GM18499 (cell line): ENCODE measurements around the gene GGT5.
"Not testable (repeated sequence)": the region's sequence is repeated elsewhere in the genome, so short reads cannot be mapped to it uniquely, and the experiment has no call there.

ENCODE experiments used
- ATAC-seq: cut with Tn5 transposase; IDR thresholded peaks from one replicate; pipeline ENCODE4 v1.9.1; 2021; ENCODE audit warnings: moderate number of reproducible peaks; ENCODE audit not compliant: insufficient read depth, unreplicated experiment

Gene GGT5

GRCh38 chr22:24245030-24245431, at the start of gene GGT5:
Gene GGT5, minus strand, starts transcription at chr22:24245082. Its CDS starts 357 bp downstream, at chr22:24244725.
- ATAC-seq, result not testable (repeated sequence)

- not testable (repeated sequence) for ATAC-seq
Observed at GRCh38 chr22:24292202-24292830, 47.4 kb upstream of the GGT5 start.

- no peak for ATAC-seq
Observed at GRCh38 chr22:24291515-24292201, 46.8 kb upstream of the GGT5 start.

- ATAC-seq, result no peak
Observed at GRCh38 chr22:24290459-24290858, 45.6 kb upstream of the GGT5 start.

GRCh38 chr22:24289741-24290163, 44.9 kb upstream of the GGT5 start:
- no peak for ATAC-seq

GRCh38 chr22:24289114-24289513, 44.2 kb upstream of the GGT5 start:
- ATAC-seq, result no peak

- ATAC-seq, result not testable (repeated sequence)
Observed at GRCh38 chr22:24287801-24288200, 42.9 kb upstream of the GGT5 start.

GRCh38 chr22:24287212-24287611, 42.3 kb upstream of the GGT5 start:
- ATAC-seq, result not testable (repeated sequence)

- no peak for ATAC-seq
Observed at GRCh38 chr22:24285245-24285644, 40.4 kb upstream of the GGT5 start.

- ATAC-seq, result no peak
Observed at GRCh38 chr22:24284747-24285203, 39.9 kb upstream of the GGT5 start.

- ATAC-seq, result no peak
Observed at GRCh38 chr22:24282401-24282800, 37.5 kb upstream of the GGT5 start.

- ATAC-seq, result not testable (repeated sequence)
Observed at GRCh38 chr22:24280363-24280762, 35.5 kb upstream of the GGT5 start.

GRCh38 chr22:24274696-24275405, 30.0 kb upstream of the GGT5 start:
- ATAC-seq, result not testable (repeated sequence)

GRCh38 chr22:24273906-24274305, 29.0 kb upstream of the GGT5 start:
- ATAC-seq, result not testable (repeated sequence)

GRCh38 chr22:24273031-24273430, 28.1 kb upstream of the GGT5 start:
- ATAC-seq, result not testable (repeated sequence)

- no peak for ATAC-seq
Observed at GRCh38 chr22:24271386-24271854, 26.5 kb upstream of the GGT5 start.

- peak; percentile 40 for ATAC-seq
Observed at GRCh38 chr22:24270556-24271385, 25.9 kb upstream of the GGT5 start, which contains the start of gene SPECC1L. Gene SPECC1L, plus strand, starts transcription at chr22:24270831. Its CDS starts 31,401 bp downstream, at chr22:24302232.

GRCh38 chr22:24266495-24266894, 21.6 kb upstream of the GGT5 start:
- ATAC-seq, result not testable (repeated sequence)

- no peak for ATAC-seq
Observed at GRCh38 chr22:24265734-24266133, 20.9 kb upstream of the GGT5 start.

GRCh38 chr22:24264329-24264896, 19.5 kb upstream of the GGT5 start:
- ATAC-seq, result not testable (repeated sequence)
